Choroid plexus epithelial cell (primary cell): Measurements from ENCODE around the gene CLTCL1.

Experiments used
- DNase-seq: peaks from one replicate; pipeline ENCODE4 v3.0.0-alpha.2; 2010; ENCODE audit warnings: low read depth
- H3K4me3 ChIP-seq: 2 replicates; pipeline ENCODE4 v1.5.1; 2011; ENCODE audit warnings: low read depth, mild to moderate bottlenecking, control low read depth, low read length, moderate library complexity
- CTCF ChIP-seq: conservative IDR thresholded peaks from 2 replicates; pipeline ENCODE4 v1.5.1; 2011; ENCODE audit warnings: low read depth, mild to moderate bottlenecking, control low read depth, inconsistent platforms, low read length, moderate library complexity

CLTCL1 gene

GRCh38 chr22:19201869-19202798 is 89.4 kb downstream of the CLTCL1 start:
- H3K4me3 ChIP-seq, result no peak overlapping the region
- DNase-seq, result no peak
- no peak for TF ChIP-seq CTCF

- DNase-seq, result no peak
- TF ChIP-seq CTCF, result no peak
- H3K4me3 ChIP-seq, result no peak overlapping the region
Observed at GRCh38 chr22:19201130-19201868, 90.2 kb downstream of the CLTCL1 start.

GRCh38 chr22:19199479-19199878 is 92.0 kb downstream of the CLTCL1 start:
- H3K4me3 ChIP-seq, result no peak overlapping the region

GRCh38 chr22:19197997-19198865 is 93.3 kb downstream of the CLTCL1 start:
- no peak overlapping the region for H3K4me3 ChIP-seq
- DNase-seq, result no peak
- TF ChIP-seq CTCF, result no peak

More at GRCh38 chr22:19199479-19199878, 92.0 kb downstream of the CLTCL1 start:
- TF ChIP-seq CTCF, result no peak
- no peak for DNase-seq

GRCh38 chr22:19196841-19197612 is 94.5 kb downstream of the CLTCL1 start:
- no peak overlapping the region for H3K4me3 ChIP-seq
- no peak for DNase-seq
- no peak for TF ChIP-seq CTCF
